IMR-90 (cell line): ENCODE measurements around the gene COA6. TPM values are rescaled to one million over a fixed set of nuclear protein-coding genes. Genes with fewer than 3 reads are reported as not detected.

Experiments used
- ATAC-seq: fragments of 200-7000 bp; cut with Tn5 transposase; 2 replicates; pipeline ENCODE4 v1.9.1; 2020; ENCODE audit warnings: low read depth, mild to moderate bottlenecking, moderate library complexity
- BruUV-seq: library from RNA; stranded (reverse); fragments of 400-500 nt; replicated peaks from 2 replicates; lab custom pipeline; 2021; lab: Mats Ljungman, UMichigan
- CTCF ChIA-PET: fragments of 300-600 bp; formaldehyde crosslinking; extraction: SDS; loops from one replicate; lab custom pipeline; 2021; ENCODE audit warnings: antibody characterized with exemption; lab: Yijun Ruan, JAX
- POLR2A ChIA-PET: fragments of 300-600 bp; sonication (Branson Sonifier 250); formaldehyde crosslinking; loops from one replicate; lab custom pipeline; 2022; ENCODE audit warnings: antibody characterized with exemption; ENCODE audit not compliant: unreplicated experiment; lab: Charles Lee
- DNase-seq: peaks from one replicate; pipeline ENCODE4 v3.0.0; 2013
- H2AFZ ChIP-seq: replicated peaks from 2 replicates; pipeline ENCODE3; 2013; ENCODE audit warnings: low read length, mild to moderate bottlenecking; ENCODE audit not compliant: poor library complexity
- H2AK5ac ChIP-seq: 2 replicates; pipeline ENCODE4 v1.6.1; 2013; ENCODE audit warnings: low read depth, low read length, inconsistent platforms
- H2AK9ac ChIP-seq: replicated peaks from 2 replicates; pipeline ENCODE3; 2013; ENCODE audit warnings: mild to moderate bottlenecking, low read depth, low read length, moderate library complexity; ENCODE audit not compliant: poor library complexity
- H2BK120ac ChIP-seq: 2 replicates; pipeline ENCODE4 v1.6.1; 2013; ENCODE audit warnings: low read depth, low read length, inconsistent platforms
- H2BK15ac ChIP-seq: 3 replicates; pipeline ENCODE4 v1.6.1; 2013; ENCODE audit warnings: low read depth, low read length, inconsistent platforms
- H2BK20ac ChIP-seq: 2 replicates; pipeline ENCODE4 v1.6.1; 2013; ENCODE audit warnings: low read depth, mild to moderate bottlenecking, inconsistent platforms, low read length, moderate library complexity
- H2BK5ac ChIP-seq: 2 replicates; pipeline ENCODE4 v1.6.1; 2013; ENCODE audit warnings: mild to moderate bottlenecking, low read depth, low read length, inconsistent platforms; ENCODE audit not compliant: poor library complexity, severe bottlenecking
- H3K14ac ChIP-seq: replicated peaks from 2 replicates; pipeline ENCODE4 v1.6.1; 2013; ENCODE audit warnings: low read depth, low read length, inconsistent platforms
- H3K18ac ChIP-seq: 2 replicates; pipeline ENCODE4 v1.6.1; 2013; ENCODE audit warnings: low read depth, low read length, control low read depth
- H3K23ac ChIP-seq: 2 replicates; pipeline ENCODE4 v1.6.1; 2013; ENCODE audit warnings: low read depth, low read length, inconsistent platforms
- H3K27ac ChIP-seq: 2 replicates; pipeline ENCODE4 v1.5.1; 2013; ENCODE audit warnings: mild to moderate bottlenecking, control low read depth, low read length; ENCODE audit not compliant: insufficient read depth
- H3K27me3 ChIP-seq: 2 replicates; pipeline ENCODE4 v1.6.1; 2013; ENCODE audit warnings: low read length; ENCODE audit not compliant: control insufficient read depth, insufficient read depth
- H3K36me3 ChIP-seq: 2 replicates; pipeline ENCODE4 v1.6.1; 2013; ENCODE audit warnings: low read length, mixed read lengths; ENCODE audit not compliant: control insufficient read depth, insufficient read depth
- H3K4ac ChIP-seq: 2 replicates; pipeline ENCODE4 v1.6.1; 2013; ENCODE audit warnings: low read depth, low read length, inconsistent platforms
- H3K4me1 ChIP-seq: 2 replicates; pipeline ENCODE4 v1.6.1; 2013; ENCODE audit warnings: low read length, mixed read lengths; ENCODE audit not compliant: control insufficient read depth, insufficient read depth
- H3K4me2 ChIP-seq: 2 replicates; pipeline ENCODE4 v1.6.1; 2013; ENCODE audit warnings: low read depth, mild to moderate bottlenecking, control low read depth, low read length, moderate library complexity
- H3K4me3 ChIP-seq: 2 replicates; pipeline ENCODE4 v1.5.1; 2013; ENCODE audit warnings: low read depth, mild to moderate bottlenecking, control low read depth, low read length, moderate library complexity; ENCODE audit not compliant: insufficient read depth
- H3K56ac ChIP-seq: 2 replicates; pipeline ENCODE4 v1.6.1; 2013; ENCODE audit warnings: low read length, inconsistent platforms; ENCODE audit not compliant: insufficient read depth; ENCODE audit errors: extremely low read depth
- H3K79me1 ChIP-seq, 2 experiments: 2 replicates each; pipeline ENCODE4 v1.6.1; 2013; ENCODE audit warnings: low read length in 2 of 2, inconsistent platforms in 1 of 2, low read depth in 1 of 2
- H3K9ac ChIP-seq: 2 replicates; pipeline ENCODE4 v1.6.1; 2013; ENCODE audit warnings: low read depth, low read length, control low read depth
- H3K9me1 ChIP-seq: 2 replicates; pipeline ENCODE4 v1.6.1; 2013; ENCODE audit warnings: low read length, inconsistent platforms; ENCODE audit not compliant: insufficient read depth
- H3K9me3 ChIP-seq: 2 replicates; pipeline ENCODE4 v1.6.1; 2013; ENCODE audit warnings: low read length; ENCODE audit not compliant: control insufficient read depth, insufficient read depth
- H4K20me1 ChIP-seq: 2 replicates; pipeline ENCODE4 v1.6.1; 2013; ENCODE audit warnings: low read length, inconsistent platforms; ENCODE audit not compliant: insufficient read depth
- H4K5ac ChIP-seq: 2 replicates; pipeline ENCODE4 v1.6.1; 2013; ENCODE audit warnings: mild to moderate bottlenecking, low read depth, low read length, control low read depth
- H4K8ac ChIP-seq, 2 experiments: 2 replicates each; pipeline ENCODE4 v1.6.1; 2013; ENCODE audit warnings: low read depth in 2 of 2, low read length in 2 of 2, control low read depth in 1 of 2, inconsistent platforms in 1 of 2
- H4K91ac ChIP-seq: 2 replicates; pipeline ENCODE4 v1.6.1; 2013; ENCODE audit warnings: low read depth, low read length, inconsistent platforms; ENCODE audit not compliant: insufficient read depth
- BHLHE40 ChIP-seq: fragments of 150-350 bp; IDR thresholded peaks from 2 replicates; pipeline ENCODE4 v1.6.1; 2016; ENCODE audit warnings: mild to moderate bottlenecking, low read depth, low read length
- MAFK ChIP-seq: IDR thresholded peaks from 2 replicates; pipeline ENCODE4 v1.6.1; 2012; ENCODE audit warnings: low read depth, low read length, improper control_type of control experiment
- MXI1 ChIP-seq: IDR thresholded peaks from 2 replicates; pipeline ENCODE4 v1.6.1; 2012; ENCODE audit warnings: low read depth, mild to moderate bottlenecking, low read length, moderate library complexity, borderline replicate concordance
- NFE2L2 ChIP-seq: fragments of 150-350 bp; IDR thresholded peaks from 2 replicates; pipeline ENCODE4 v1.6.1; 2016; ENCODE audit warnings: low read depth, mild to moderate bottlenecking, low read length
- RAD21 ChIP-seq: IDR thresholded peaks from 2 replicates; pipeline ENCODE4 v1.6.1; 2012; ENCODE audit warnings: low read length, improper control_type of control experiment
- RFX5 ChIP-seq: IDR thresholded peaks from 2 replicates; pipeline ENCODE4 v1.8.0; 2012; ENCODE audit warnings: low read depth, mild to moderate bottlenecking, low read length, moderate library complexity
- USF2 ChIP-seq: fragments of 150-350 bp; IDR thresholded peaks from 2 replicates; pipeline ENCODE4 v1.6.1; 2017; ENCODE audit warnings: mild to moderate bottlenecking, antibody characterized with exemption, low read length, low read depth
- WGBS, 2 experiments: methylation state at CpG; one replicate each; pipeline versions ENCODE4 v1.1.5 to v1.1.7; 2013; ENCODE audit warnings: missing lambda C conversion rate in 2 of 2; ENCODE audit not compliant: insufficient read length in 1 of 2; ENCODE audit errors: extremely low coverage in 2 of 2; 5-methylcytosine and 5-hydroxymethylcytosine counted together
- dilution Hi-C: fragments of 300-500 bp; cut with HindIII; formaldehyde crosslinking; loops from one replicate; pipeline ENCODE4 v1.14.3; 2018; ENCODE audit warnings: low sequenced_read_pairs; ENCODE audit not compliant: unreplicated experiment
- in situ Hi-C: fragments of 300-500 bp; cut with MboI; formaldehyde crosslinking; loops from 3 replicates; pipeline ENCODE4 v1.14.3; 2019; ENCODE audit warnings: low sequenced_read_pairs, inconsistent platforms, mixed read lengths
- intact Hi-C: fragments of 100-400 bp; cut with micrococcal nuclease; formaldehyde crosslinking; loops from 2 replicates; pipeline ENCODE4 v1.10.0; 2022
- polyA plus RNA-seq, 3 experiments: library from polyadenylated mRNA; depleted of rRNA; stranded (reverse); fragments of >200 nt; gene quantifications; 2 replicates each; pipeline ENCODE4 v1.2.3, GENCODE V29; 2012; ENCODE audit warnings: low replicate concordance in 1 of 3
- total RNA-seq: library from RNA; depleted of rRNA; stranded (reverse); fragments of >200 nt; gene quantifications from 2 replicates; pipeline ENCODE4 v1.2.3, GENCODE V29; 2012

COA6 gene
- total and polyA plus RNA-seq, 2 of the 4 experiments (the other 2 are of a cell fraction): 6.8 to 14.3 TPM

- Histone ChIP-seq H3K23ac (no peak overlapping the region), H3K4me2 (no peak overlapping the region), H2AK5ac (no peak overlapping the region), H4K8ac (no peak overlapping the region), H2AK9ac (no peak overlapping the region), H4K5ac (no peak overlapping the region), H4K91ac (no peak overlapping the region), H3K4me3 (no peak overlapping the region), H3K18ac (no peak overlapping the region), H2AFZ (no peak overlapping the region), H3K27ac (no peak overlapping the region), H3K56ac (no peak overlapping the region), H2BK120ac (no peak overlapping the region), H2BK20ac (no peak overlapping the region), H3K27me3 (no peaks in the 10 kb centered on the region), H2BK15ac (no peak overlapping the region), H3K4ac (no peak overlapping the region), H3K79me1 (no peaks in the 10 kb centered on the region), H3K14ac (no peak overlapping the region), H3K36me3 (peaks cover 5% of the 10 kb centered on the region; the same call in 1 of the 2 replicates), H3K9me3 (no peaks in the 10 kb centered on the region), H4K20me1 (no peaks in the 10 kb centered on the region), H3K4me1 (peaks cover 2% of the 10 kb centered on the region; the same call in 1 of the 2 replicates), H3K9ac (no peak overlapping the region), H2BK5ac (no peak overlapping the region), H3K9me1 (peaks cover 2% of the 10 kb centered on the region; the same call in 1 of the 2 replicates)
- CTCF ChIA-PET: no interaction called here
- no peak for ATAC-seq
- 62% methylated on average over 2 of the region's 4 CpGs; no CpG with 5 or more reads in 1 of the 2 experiments for WGBS, 2 experiments
- dilution Hi-C loops (no loop called here), intact Hi-C loops (no loop called here), in situ Hi-C loops (no loop called here)
- TF ChIP-seq USF2 (no peak), MAFK (no peak), RAD21 (no peak), BHLHE40 (no peak), RFX5 (no peak), NFE2L2 (no peak), MXI1 (no peak)
- BruUV-seq: no TSS peak
- no peak for DNase-seq
- POLR2A ChIA-PET: no interaction called here
These were observed 40.7 kb downstream of the COA6 start for GRCh38 chr1:234413990-234414389.
